GM12878 (cell line): ENCODE data around the gene SH3GL2. TPM values are rescaled to one million over a fixed set of nuclear protein-coding genes. Genes with fewer than 3 reads are reported as not detected.

Experiments
- ATAC-seq: fragments of 200-7000 bp; cut with Tn5 transposase; 3 replicates; pipeline ENCODE4 v1.9.1; 2020; ENCODE audit warnings: mild to moderate bottlenecking, moderate library complexity
- BruUV-seq: library from RNA; stranded (reverse); fragments of 400-500 nt; replicated peaks from 2 replicates; lab custom pipeline; 2021; lab: Mats Ljungman, UMichigan
- CTCF ChIA-PET: fragments of 300-600 bp; sonication (Branson Sonifier 250); formaldehyde crosslinking; extraction: SDS; loops from one replicate; lab custom pipeline; 2021; ENCODE audit warnings: inconsistent platforms; lab: Yijun Ruan, JAX
- POLR2A ChIA-PET: fragments of 350-600 bp; formaldehyde crosslinking; extraction: SDS; loops from one replicate; lab custom pipeline; 2021; ENCODE audit warnings: inconsistent platforms; lab: Charles Lee
- RAD21 ChIA-PET: fragments of 300-600 bp; sonication (Branson Sonifier 250); formaldehyde crosslinking; loops from one replicate; lab custom pipeline; 2023; ENCODE audit warnings: antibody characterized with exemption; ENCODE audit not compliant: unreplicated experiment; lab: Charles Lee
- SMC1A ChIA-PET: fragments of 300-600 bp; sonication (Branson Sonifier 250); formaldehyde crosslinking; loops from one replicate; lab custom pipeline; 2023; ENCODE audit not compliant: unreplicated experiment, uncharacterized antibody; lab: Charles Lee
- DNase-seq: peaks from one replicate; pipeline ENCODE4 v3.0.0-alpha.2; 2011; ENCODE audit warnings: low read depth, low spot score
- FAIRE-seq: peaks from 3 replicates; lab custom pipeline; 2011; peaks lifted over from hg19 to GRCh38; lab: Jason Lieb, UNC
- H2AFZ ChIP-seq: 2 replicates; pipeline ENCODE4 v1.6.0; 2011; ENCODE audit warnings: low read depth, low read length, control low read depth; ENCODE audit not compliant: control insufficient read depth
- H3K27ac ChIP-seq: 2 replicates; pipeline ENCODE4 v1.5.1; 2011; ENCODE audit warnings: control low read depth; ENCODE audit not compliant: control insufficient read depth, insufficient read depth
- H3K27me3 ChIP-seq, 2 experiments: replicated peaks in 1 of 2; 2 replicates each; pipeline versions ENCODE4 v1.6.0 to v1.6.1; 2011; ENCODE audit warnings: low read length in 1 of 2; ENCODE audit not compliant: control insufficient read depth in 2 of 2, insufficient read depth in 2 of 2
- H3K36me3 ChIP-seq, 2 experiments: 2 replicates each; pipeline ENCODE4 v1.5.1; 2011; ENCODE audit warnings: low read length in 1 of 2; ENCODE audit not compliant: control insufficient read depth in 2 of 2, insufficient read depth in 2 of 2
- H3K4me1 ChIP-seq: 2 replicates; pipeline ENCODE4 v1.6.1; 2011; ENCODE audit warnings: mild to moderate bottlenecking, low read length, moderate library complexity, mixed read lengths; ENCODE audit not compliant: control insufficient read depth, insufficient read depth
- H3K4me2 ChIP-seq: 2 replicates; pipeline ENCODE4 v1.6.0; 2011; ENCODE audit warnings: control low read depth; ENCODE audit not compliant: control insufficient read depth, insufficient read depth
- H3K4me3 ChIP-seq: fragments of 200-600 bp; sonication (generic); 2 replicates; pipeline ENCODE4 v1.5.1; 2016
- H3K79me2 ChIP-seq: 2 replicates; pipeline ENCODE4 v1.6.0; 2011; ENCODE audit warnings: low read length; ENCODE audit not compliant: control insufficient read depth, insufficient read depth
- H3K9ac ChIP-seq: 2 replicates; pipeline ENCODE4 v1.8.0; 2011; ENCODE audit warnings: low read length, control low read depth, mixed read lengths; ENCODE audit not compliant: control insufficient read depth, insufficient read depth
- H3K9me3 ChIP-seq: replicated peaks from 3 replicates; pipeline ENCODE4 v1.5.1; 2011; ENCODE audit warnings: mild to moderate bottlenecking, low read length; ENCODE audit not compliant: control insufficient read depth, insufficient read depth
- H4K20me1 ChIP-seq: 2 replicates; pipeline ENCODE4 v1.6.0; 2011; ENCODE audit not compliant: control insufficient read depth, insufficient read depth
- BCL3 ChIP-seq: IDR thresholded peaks from 2 replicates; pipeline ENCODE4 v1.6.1; 2011; ENCODE audit warnings: borderline replicate concordance, low read depth, mild to moderate bottlenecking, moderate library complexity, low read length; ENCODE audit not compliant: insufficient read depth, poor library complexity, severe bottlenecking
- MYB ChIP-seq: fragments of 150-350 bp; IDR thresholded peaks from 2 replicates; pipeline ENCODE4 v1.6.1; 2014; ENCODE audit warnings: mild to moderate bottlenecking, low read depth, low read length, borderline replicate concordance
- RB1 ChIP-seq: fragments of 450-650 bp; formaldehyde crosslinking; IDR thresholded peaks from 2 replicates; pipeline ENCODE4 v1.6.1; 2017; ENCODE audit warnings: mild to moderate bottlenecking, borderline replicate concordance
- SRF ChIP-seq, 2 experiments: IDR thresholded peaks; 2 replicates each; pipeline ENCODE4 v1.6.1; 2011; ENCODE audit warnings: low read depth in 2 of 2, low read length in 2 of 2, mild to moderate bottlenecking in 1 of 2, moderate library complexity in 1 of 2
- WGBS: methylation state at CpG from one replicate; pipeline ENCODE4 v1.1.6; 2016; ENCODE audit warnings: low lambda C conversion rate; ENCODE audit not compliant: insufficient replicate concordance, insufficient coverage; ENCODE audit errors: missing lambda C conversion rate; 5-methylcytosine and 5-hydroxymethylcytosine counted together
- in situ Hi-C: fragments of 300-500 bp; cut with MboI; formaldehyde crosslinking; loops from 9 replicates; pipeline ENCODE4 v1.14.3; 2018; ENCODE audit warnings: mixed read lengths
- intact Hi-C: fragments of 100-400 bp; cut with micrococcal nuclease; formaldehyde crosslinking; loops from one replicate; pipeline ENCODE4 v1.14.2; 2022; ENCODE audit not compliant: unreplicated experiment
- polyA plus RNA-seq, 11 experiments: library from polyadenylated mRNA; depleted of rRNA in 4 of 11; unstranded in 6 of 11; stranded (reverse) in 5 of 11; fragments of >200 nt; fragmentation: Nextera tagmentation in 4 of 11; fragmentation: Illumina TruSeq in 1 of 11; extraction: Ambion mirVana in 4 of 11; extraction: Trizol in 1 of 11; gene quantifications; 1 replicate in 1 of 11; 2 replicates in 10 of 11; pipeline versions ENCODE4 v1.2.1 to v1.2.3, GENCODE V29; 2011 to 2016; ENCODE audit warnings: inconsistent platforms in 2 of 11, missing spikeins in 2 of 11, low read depth in 1 of 11
- total RNA-seq, 4 experiments: library from RNA; depleted of rRNA in 3 of 4; stranded (reverse); fragments of >200 nt in 3 of 4; fragmentation: Illumina TruSeq in 1 of 4; extraction: Trizol in 1 of 4; gene quantifications; 2 replicates each; pipeline versions ENCODE4 v1.2.1 to v1.2.3, GENCODE V29; 2013 to 2021

The SH3GL2 gene
- total and polyA plus RNA-seq, 10 of the 15 experiments (the other 5 are each of a cell fraction or from before 2014, with no cell fraction given) = not detected

GRCh38 chr9:17699615-17700330, 120.9 kb downstream of the SH3GL2 start:
- Histone ChIP-seq H3K4me2 (no peak overlapping the region), H4K20me1 (no peaks in the 10 kb centered on the region), H2AFZ (no peak overlapping the region), H3K4me3 (no peak overlapping the region), H3K79me2 (no peaks in the 10 kb centered on the region), H3K9me3 (no peaks in the 10 kb centered on the region), H3K4me1 (no peaks in the 10 kb centered on the region), H3K27me3 (no peaks in the 10 kb centered on the region), H3K36me3 (no peaks in the 10 kb centered on the region), H3K27ac (no peak overlapping the region), H3K9ac (no peak overlapping the region)
- WGBS = 2% methylated on average over 3 of the region's 3 CpGs
- ChIA-PET POLR2A (no interaction called here), RAD21 (no interaction called here), CTCF (no interaction called here), SMC1A (no interaction called here)
- DNase-seq (no peak), ATAC-seq (no peak), FAIRE-seq (no peak)
- TF ChIP-seq BCL3 = no peak
- intact Hi-C loops (no loop called here), in situ Hi-C loops (no loop called here)
- BruUV-seq = no TSS peak

DNA sequence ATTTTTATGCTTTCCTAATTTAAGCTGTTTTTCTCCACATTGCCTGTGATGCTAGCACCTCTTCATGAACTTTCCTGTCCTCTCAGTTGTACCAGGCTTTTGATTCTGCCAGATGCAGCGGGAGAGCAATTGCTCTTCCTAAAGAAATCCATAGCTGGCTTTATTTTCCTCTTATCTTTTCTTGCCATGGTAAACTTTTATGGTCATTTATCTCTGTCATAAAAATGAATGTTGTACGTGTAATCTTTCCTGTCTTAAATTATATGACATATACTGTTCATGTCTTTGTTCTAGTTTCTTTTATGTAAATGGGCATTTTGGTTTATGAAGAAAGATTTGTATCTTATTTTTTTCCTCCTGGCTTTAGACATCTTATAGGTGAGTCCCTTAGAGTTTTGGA, 127.5 kb downstream of the SH3GL2 start:
- H2AFZ ChIP-seq = no peak overlapping the region
- H3K27ac ChIP-seq = no peak overlapping the region
- DNase-seq = no peak
- intact Hi-C loops (no loop called here), in situ Hi-C loops (no loop called here)
- ChIA-PET CTCF (no interaction called here), SMC1A (no interaction called here), RAD21 (no interaction called here), POLR2A (no interaction called here)
- no TSS peak for BruUV-seq
- H4K20me1 ChIP-seq = no peaks in the 10 kb centered on the region
- H3K9me3 ChIP-seq = no peaks in the 10 kb centered on the region
- H3K9ac ChIP-seq = no peak overlapping the region
- H3K4me2 ChIP-seq = no peak overlapping the region
- FAIRE-seq = no peak
- no peak for ATAC-seq
- no peak for TF ChIP-seq MYB
- no peak for TF ChIP-seq SRF (IDR thresholded peaks at IDR 0.05; ENCODE audit: low read depth in 2 of 2, low read length in 2 of 2)
- TF ChIP-seq RB1 = no peak
- H3K4me1 ChIP-seq = no peaks in the 10 kb centered on the region
- no peaks in the 10 kb centered on the region for H3K79me2 ChIP-seq
- H3K4me3 ChIP-seq = no peak overlapping the region
- no peaks in the 10 kb centered on the region for H3K36me3 ChIP-seq
- H3K27me3 ChIP-seq = no peaks in the 10 kb centered on the region
- WGBS = 0% methylated on average over 2 of the region's 2 CpGs
